ENCODE measurements around the gene BORA. TPM values are rescaled to one million over a fixed set of nuclear protein-coding genes. Genes with fewer than 3 reads are reported as not detected.

Gene BORA
- total RNA-seq, 4 donors from 2014 or later = 2.3 to 6.2 (median 3.5) TPM

- TF ChIP-seq, protein P1, sequence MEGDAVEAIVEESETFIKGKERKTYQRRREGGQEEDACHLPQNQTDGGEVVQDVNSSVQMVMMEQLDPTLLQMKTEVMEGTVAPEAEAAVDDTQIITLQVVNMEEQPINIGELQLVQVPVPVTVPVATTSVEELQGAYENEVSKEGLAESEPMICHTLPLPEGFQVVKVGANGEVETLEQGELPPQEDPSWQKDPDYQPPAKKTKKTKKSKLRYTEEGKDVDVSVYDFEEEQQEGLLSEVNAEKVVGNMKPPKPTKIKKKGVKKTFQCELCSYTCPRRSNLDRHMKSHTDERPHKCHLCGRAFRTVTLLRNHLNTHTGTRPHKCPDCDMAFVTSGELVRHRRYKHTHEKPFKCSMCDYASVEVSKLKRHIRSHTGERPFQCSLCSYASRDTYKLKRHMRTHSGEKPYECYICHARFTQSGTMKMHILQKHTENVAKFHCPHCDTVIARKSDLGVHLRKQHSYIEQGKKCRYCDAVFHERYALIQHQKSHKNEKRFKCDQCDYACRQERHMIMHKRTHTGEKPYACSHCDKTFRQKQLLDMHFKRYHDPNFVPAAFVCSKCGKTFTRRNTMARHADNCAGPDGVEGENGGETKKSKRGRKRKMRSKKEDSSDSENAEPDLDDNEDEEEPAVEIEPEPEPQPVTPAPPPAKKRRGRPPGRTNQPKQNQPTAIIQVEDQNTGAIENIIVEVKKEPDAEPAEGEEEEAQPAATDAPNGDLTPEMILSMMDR (IDR thresholded peaks at IDR 0.05; ENCODE audit: low read depth) = no peak
Observed at GRCh38 chr13:72763411-72763810, 35.7 kb downstream of the BORA start.

DNA sequence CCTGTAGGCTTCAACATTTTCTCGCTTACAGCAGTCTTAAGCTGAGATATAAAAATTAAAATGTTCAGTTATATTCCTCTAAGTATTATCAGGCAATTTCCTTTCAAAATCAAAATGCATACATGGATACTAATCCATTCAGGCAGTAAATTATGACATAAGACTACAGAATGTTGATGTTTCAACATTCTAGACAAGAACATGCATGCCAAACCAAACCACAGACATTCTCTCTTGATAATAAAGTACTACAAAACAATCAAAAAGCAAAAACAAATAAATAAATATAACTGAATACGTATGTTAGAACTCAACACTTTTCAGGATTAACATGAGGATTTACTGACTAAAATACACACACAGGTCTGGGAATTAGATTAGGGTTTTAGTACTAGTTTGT lies 46.3 kb downstream of the BORA start:
- TF ChIP-seq, protein P1 (IDR thresholded peaks at IDR 0.05; ENCODE audit: low read depth) = no peak

DNA sequence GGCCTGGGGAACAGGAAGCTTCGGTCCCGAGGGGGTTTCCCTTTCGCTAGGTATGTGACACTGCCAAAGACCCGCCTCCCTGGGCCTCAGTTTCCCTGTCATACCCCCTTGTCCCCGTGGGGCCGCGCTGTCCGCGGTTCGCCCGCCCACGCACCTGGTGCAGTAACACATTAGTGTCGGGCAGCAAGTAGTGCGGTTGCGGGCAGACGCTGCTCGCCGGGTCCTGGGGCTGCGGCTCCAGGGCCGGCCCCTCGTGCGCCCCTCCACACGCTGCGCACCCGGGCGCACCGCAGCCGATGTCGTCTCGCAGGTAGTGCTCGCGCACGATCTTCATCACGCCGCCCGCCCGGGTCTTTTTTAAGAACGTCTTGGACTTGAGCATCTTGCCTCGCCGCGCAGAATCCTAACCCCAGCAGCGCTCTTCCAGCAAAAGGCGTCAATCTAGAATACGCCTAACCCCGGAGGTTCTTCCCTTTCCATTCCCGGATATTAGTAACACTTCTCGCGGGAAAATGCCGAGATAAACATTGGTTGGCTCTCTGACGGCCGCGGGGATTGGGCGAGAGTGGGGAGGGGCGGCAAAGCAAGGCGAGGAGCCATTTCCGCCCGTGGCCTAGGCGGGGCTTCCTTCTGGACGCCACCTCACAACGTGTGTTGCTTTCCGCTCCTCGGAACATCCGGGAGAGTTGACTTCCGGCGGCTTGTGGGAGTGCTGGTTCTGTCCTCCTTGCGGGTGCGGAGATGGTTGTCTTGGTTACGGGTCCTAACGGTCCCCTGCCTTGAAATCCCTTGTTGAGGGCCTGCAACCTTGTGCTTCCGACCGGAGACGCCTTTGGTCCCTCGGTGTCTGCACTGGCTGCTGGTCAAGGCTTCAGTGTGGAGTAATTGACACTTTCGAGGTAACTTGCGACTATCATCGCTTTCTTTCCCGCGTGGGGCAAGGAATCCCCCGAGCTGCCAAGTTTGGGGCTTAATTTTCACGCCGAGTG lies 54.0 kb downstream of the BORA start, which contains the start of the genes DIS3 and PIBF1:
TSS of gene DIS3 (minus strand) at position 450 of the 989 bp plus-strand sequence. CDS start at position 382, 68 bp downstream.
TSS of gene PIBF1 (plus strand) at position 683 of the 989 bp plus-strand sequence. CDS start 1,337 bp downstream, outside the sequence.
- TF ChIP-seq, protein P1 (IDR thresholded peaks at IDR 0.05; ENCODE audit: low read depth) = no peak

DNA sequence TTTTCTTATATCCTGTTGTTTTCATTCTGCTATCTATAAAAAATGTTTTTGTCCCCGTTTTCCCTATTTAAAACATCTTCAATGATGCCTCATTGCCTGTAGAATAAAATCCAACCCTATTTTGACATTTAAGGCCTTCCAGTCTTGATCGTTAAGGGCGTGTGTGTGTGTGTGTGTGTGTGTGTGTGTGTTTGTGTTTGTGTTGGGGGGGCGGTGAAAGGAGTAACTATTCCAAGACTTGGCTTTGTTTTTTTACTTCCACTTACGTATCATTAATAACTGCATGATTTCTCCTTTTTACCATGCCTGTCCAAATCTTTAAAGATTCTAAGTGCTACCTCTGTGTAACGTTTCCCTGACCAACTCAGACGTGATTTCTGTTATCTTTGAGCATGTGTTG lies 55.0 kb downstream of the BORA start:
- TF ChIP-seq, protein P1 (IDR thresholded peaks at IDR 0.05; ENCODE audit: low read depth) = no peak

- TF ChIP-seq, protein P1 (IDR thresholded peaks at IDR 0.05; ENCODE audit: low read depth) = no peak
Observed at GRCh38 chr13:72788831-72789230, 61.1 kb downstream of the BORA start.

GRCh38 chr13:72792640-72793039 lies 64.9 kb downstream of the BORA start:
- TF ChIP-seq, protein P1 (IDR thresholded peaks at IDR 0.05; ENCODE audit: low read depth) = no peak

DNA sequence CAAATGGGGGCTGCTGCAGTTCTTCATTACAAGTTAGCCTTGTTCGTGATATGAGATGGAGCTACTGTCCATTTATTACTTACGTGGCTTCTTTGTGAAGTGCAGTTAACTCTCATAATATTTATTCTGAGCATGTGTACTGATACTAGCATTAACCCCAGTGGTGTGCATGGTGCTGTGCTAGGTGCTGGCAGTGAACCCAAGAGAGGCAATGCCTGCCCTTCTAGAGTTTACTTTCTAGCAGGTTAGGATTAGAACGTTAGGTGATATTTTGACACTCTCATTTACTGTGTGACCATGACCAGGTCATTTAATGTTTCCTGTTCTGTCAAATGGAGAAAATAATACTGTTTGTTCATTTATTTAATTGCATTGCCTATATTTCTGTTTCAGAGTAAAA lies 71.1 kb downstream of the BORA start:
- TF ChIP-seq, protein P1 (IDR thresholded peaks at IDR 0.05; ENCODE audit: low read depth) = no peak
